Thyroid gland (tissue), 4 donors: ENCODE results near the gene ZNF467.

Experiments used
- CTCF ChIP-seq, 6 experiments: fragments of 200-600 bp in 3 of 6; fragments of 450-650 bp in 3 of 6; sonication (generic) in 3 of 6; IDR thresholded peaks; one replicate each; pipeline ENCODE4 v1.5.1; 2016 to 2019; ENCODE audit warnings: antibody characterized with exemption in 6 of 6, mild to moderate bottlenecking in 2 of 6, inconsistent platforms in 1 of 6, moderate library complexity in 1 of 6
- POLR2A ChIP-seq, 2 donors: fragments of 450-650 bp; IDR thresholded peaks; one replicate each; pipeline ENCODE4 v1.6.1; 2017; ENCODE audit warnings: antibody characterized with exemption in 2 of 2, mild to moderate bottlenecking in 2 of 2, moderate library complexity in 1 of 2

- TF ChIP-seq POLR2A (IDR thresholded peaks at IDR 0.05): no peak
- no peak for TF ChIP-seq CTCF (IDR thresholded peaks at IDR 0.05)
Observed at GRCh38 chr7:149778696-149779501, 5.5 kb upstream of the ZNF467 start.
